KMS-11 (cell line): ENCODE data around the gene TMEM30A.
A peak's percentile ranks its signal among the peaks of the same experiment; 100 is the strongest.

Experiments used
- H2AFZ ChIP-seq: fragments of 200-600 bp; sonication (generic); 2 replicates; pipeline ENCODE4 v1.6.1; 2016; ENCODE audit warnings: antibody characterized with exemption, mixed run types, low read depth
- H3K27ac ChIP-seq: fragments of 200-600 bp; sonication (generic); 2 replicates; pipeline ENCODE4 v1.6.1; 2016; ENCODE audit warnings: mild to moderate bottlenecking, mixed run types
- H3K27me3 ChIP-seq: fragments of 200-600 bp; sonication (generic); 2 replicates; pipeline ENCODE4 v1.6.1; 2017; ENCODE audit warnings: mild to moderate bottlenecking, low read depth, mixed run types, moderate library complexity; ENCODE audit not compliant: insufficient read depth
- H3K36me3 ChIP-seq: fragments of 200-600 bp; sonication (generic); 2 replicates; pipeline ENCODE4 v1.6.1; 2017; ENCODE audit warnings: mild to moderate bottlenecking, mixed run types; ENCODE audit not compliant: insufficient read depth
- H3K4me1 ChIP-seq: fragments of 200-600 bp; sonication (generic); 2 replicates; pipeline ENCODE4 v1.6.1; 2016; ENCODE audit warnings: mild to moderate bottlenecking, low read depth, mixed run types; ENCODE audit not compliant: poor library complexity, severe bottlenecking
- H3K4me2 ChIP-seq: fragments of 200-600 bp; sonication (generic); 2 replicates; pipeline ENCODE4 v1.7.0; 2016; ENCODE audit warnings: mild to moderate bottlenecking, mixed run types
- H3K4me3 ChIP-seq: fragments of 200-600 bp; sonication (generic); IDR thresholded peaks from 2 replicates; pipeline ENCODE4 v1.6.1; 2017; ENCODE audit warnings: low read depth, low read length, mixed read lengths; ENCODE audit not compliant: insufficient read depth
- H3K79me2 ChIP-seq: fragments of 200-600 bp; sonication (generic); 2 replicates; pipeline ENCODE4 v1.6.1; 2016; ENCODE audit warnings: low read depth, mixed run types; ENCODE audit not compliant: insufficient read depth
- H3K9ac ChIP-seq: fragments of 200-600 bp; sonication (generic); 2 replicates; pipeline ENCODE4 v1.6.1; 2016; ENCODE audit warnings: mild to moderate bottlenecking, mixed run types
- H4K20me1 ChIP-seq: fragments of 200-600 bp; sonication (generic); 2 replicates; pipeline ENCODE4 v1.6.1; 2016; ENCODE audit warnings: mild to moderate bottlenecking, mixed run types; ENCODE audit not compliant: insufficient read depth
- CTCF ChIP-seq: fragments of 200-600 bp; sonication (generic); conservative IDR thresholded peaks from 2 replicates; pipeline ENCODE4 v1.6.1; 2017; ENCODE audit warnings: low read depth, mild to moderate bottlenecking, antibody characterized with exemption, low read length, moderate library complexity, mixed read lengths

Gene TMEM30A

DNA sequence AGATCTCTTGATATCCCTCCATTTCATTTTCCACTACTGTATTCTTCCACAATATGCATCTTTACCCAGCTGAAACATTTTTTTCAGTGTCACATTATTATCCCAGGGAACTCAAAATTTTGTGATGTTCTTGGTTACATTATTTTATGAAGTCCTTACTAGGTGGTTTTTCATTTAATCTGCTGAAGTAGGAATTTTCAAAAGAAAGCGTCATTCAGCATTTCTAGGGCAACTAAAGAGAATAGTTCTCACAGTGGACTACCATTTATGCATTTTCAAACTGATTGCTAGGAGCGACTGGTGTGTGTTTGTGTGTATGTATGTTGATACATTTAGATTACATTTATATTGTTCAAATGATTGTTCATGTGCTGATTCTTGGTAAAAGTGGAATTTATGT, 2.4 kb upstream of the TMEM30A start:
- no peak overlapping the region for H3K9ac ChIP-seq
- no peak overlapping the region for H3K4me2 ChIP-seq
- TF ChIP-seq CTCF = no peak
- peaks cover 21% of the 10 kb centered on the region for H3K4me1 ChIP-seq
- no peaks in the 10 kb centered on the region for H3K36me3 ChIP-seq
- peaks cover 23% of the 10 kb centered on the region; the same call in 1 of the 2 replicates for H3K79me2 ChIP-seq
- no peak overlapping the region for H3K4me3 ChIP-seq
- H3K27ac ChIP-seq = no peak overlapping the region
- H2AFZ ChIP-seq = no peak overlapping the region
- no peaks in the 10 kb centered on the region for H3K27me3 ChIP-seq
- no peaks in the 10 kb centered on the region for H4K20me1 ChIP-seq

- H3K36me3 ChIP-seq = no peaks in the 10 kb centered on the region
- H3K4me2 ChIP-seq = peak overlapping the region; percentile 51
- no peaks in the 10 kb centered on the region for H4K20me1 ChIP-seq
- TF ChIP-seq CTCF = no peak
- H3K4me1 ChIP-seq = peaks cover 35% of the 10 kb centered on the region
- peak overlapping the region; percentile 80 for H3K27ac ChIP-seq
- H3K27me3 ChIP-seq = no peaks in the 10 kb centered on the region
- H2AFZ ChIP-seq = peak overlapping the region; percentile 82
- peaks cover 40% of the 10 kb centered on the region; the same call in 1 of the 2 replicates for H3K79me2 ChIP-seq
- no peak overlapping the region for H3K4me3 ChIP-seq
- peak overlapping the region; percentile 77; the same call in 1 of the 2 replicates for H3K9ac ChIP-seq
Observed at GRCh38 chr6:75285283-75285639, 669 bp upstream of the TMEM30A start.

- H3K36me3 ChIP-seq = no peaks in the 10 kb centered on the region
- H3K79me2 ChIP-seq = peaks cover 52% of the 10 kb centered on the region; the same call in 1 of the 2 replicates
- H3K4me1 ChIP-seq = peaks cover 35% of the 10 kb centered on the region
- peak overlapping the region; percentile 77 for H3K9ac ChIP-seq
- H3K27ac ChIP-seq = peak overlapping the region; percentile 48
- TF ChIP-seq CTCF = no peak
- peak overlapping the region; percentile 44; the same call in 1 of the 2 replicates for H2AFZ ChIP-seq
- H3K4me3 ChIP-seq = no peak overlapping the region
- no peaks in the 10 kb centered on the region for H3K27me3 ChIP-seq
- H4K20me1 ChIP-seq = no peaks in the 10 kb centered on the region
- peak overlapping the region; percentile 72; the same call in 1 of the 2 replicates for H3K4me2 ChIP-seq
Observed at GRCh38 chr6:75283907-75284631, 523 bp downstream of the TMEM30A start.

DNA sequence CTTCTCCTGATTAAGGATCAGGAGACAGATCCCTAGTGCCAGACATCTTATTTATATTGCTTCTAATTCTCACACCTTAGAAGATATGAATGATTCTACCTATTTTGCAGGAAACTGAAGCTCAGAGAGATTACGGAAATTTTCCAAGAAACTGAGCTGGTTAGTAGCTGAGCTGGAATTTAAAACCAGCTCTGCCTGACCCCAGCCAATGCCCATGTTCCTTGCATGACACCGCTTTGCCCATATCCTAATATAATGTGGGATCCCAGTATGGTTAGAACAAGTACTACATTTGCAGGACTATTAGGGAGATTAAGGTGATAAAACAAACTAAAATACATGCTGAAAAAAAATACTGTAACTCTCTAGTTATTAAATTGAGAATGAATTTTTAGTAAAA, 1.9 kb downstream of the TMEM30A start:
- no peak overlapping the region for H3K27ac ChIP-seq
- no peak overlapping the region for H3K4me3 ChIP-seq
- no peaks in the 10 kb centered on the region for H3K36me3 ChIP-seq
- peaks cover 60% of the 10 kb centered on the region; the same call in 1 of the 2 replicates for H3K79me2 ChIP-seq
- H3K4me1 ChIP-seq = peaks cover 35% of the 10 kb centered on the region
- peak overlapping the region; percentile 72 for H3K4me2 ChIP-seq
- H3K27me3 ChIP-seq = no peaks in the 10 kb centered on the region
- H2AFZ ChIP-seq = no peak overlapping the region
- H3K9ac ChIP-seq = no peak overlapping the region; the same call in 1 of the 2 replicates
- no peak for TF ChIP-seq CTCF
- H4K20me1 ChIP-seq = no peaks in the 10 kb centered on the region
